GM19238 (cell line): ENCODE results near the gene TARBP2.

Experiments used
- DNase-seq: peaks from one replicate; pipeline ENCODE4 v3.0.0; 2011; ENCODE audit warnings: low spot score; ENCODE audit not compliant: insufficient read length

TARBP2 gene

DNA sequence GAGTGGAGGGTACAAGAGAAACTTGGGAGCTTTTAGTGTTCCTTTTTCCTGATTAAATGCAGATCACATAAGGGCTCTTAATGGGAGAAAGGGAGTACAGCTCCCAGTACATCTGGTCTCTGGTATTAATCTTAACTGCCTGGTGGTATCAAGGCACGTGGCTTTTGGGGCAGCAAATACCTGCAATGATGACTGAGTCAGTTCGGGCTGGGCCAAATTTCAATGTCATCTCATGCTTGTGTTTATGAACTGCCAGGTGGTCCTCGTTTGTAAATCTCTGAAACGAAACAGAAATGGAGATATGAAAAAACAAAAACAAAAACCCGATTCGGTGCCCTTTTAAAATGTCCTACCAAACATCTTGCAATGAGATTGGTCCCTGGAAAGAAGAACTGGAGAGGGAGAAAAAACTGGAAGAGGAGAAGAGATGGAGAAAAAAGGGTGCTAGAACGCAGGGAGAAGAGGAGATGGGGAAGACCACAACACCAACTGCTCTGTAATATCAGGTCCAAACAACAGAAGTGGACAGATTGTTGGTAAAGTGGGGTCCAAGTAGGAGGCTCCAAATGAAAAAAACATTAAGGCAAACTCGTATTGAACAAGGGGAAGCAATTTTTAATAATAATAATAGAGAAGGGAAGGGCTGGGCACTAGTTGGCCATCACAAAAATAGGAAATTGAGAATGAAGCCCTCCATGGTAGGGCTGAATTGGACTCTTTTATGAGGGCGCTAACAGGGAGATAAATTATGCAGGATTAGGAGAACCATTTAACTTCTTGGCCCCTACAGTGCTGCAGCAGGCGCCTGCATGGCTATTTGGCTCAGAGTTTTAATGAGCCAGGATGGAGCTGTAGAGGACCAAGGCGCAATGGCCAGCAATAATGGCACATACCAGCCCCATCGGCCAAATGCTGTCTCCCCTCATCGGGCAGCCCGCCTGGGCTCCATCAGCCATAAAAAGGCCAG, 51.6 kb downstream of the TARBP2 start:
- DNase-seq: no peak
